PC-3 (cell line): ENCODE data around the gene PEAK3. TPM values are rescaled to one million over a fixed set of nuclear protein-coding genes. Genes with fewer than 3 reads are reported as not detected.

Source experiments
- ATAC-seq: fragments of 200-7000 bp; cut with Tn5 transposase; 2 replicates; pipeline ENCODE4 v1.9.1; 2020; ENCODE audit warnings: mild to moderate bottlenecking, moderate library complexity
- BruUV-seq: library from RNA; stranded (reverse); fragments of 400-500 nt; replicated peaks from 2 replicates; lab custom pipeline; 2021; lab: Mats Ljungman, UMichigan
- CTCF ChIA-PET: fragments of 300-600 bp; sonication (Branson Sonifier 250); formaldehyde crosslinking; loops from one replicate; lab custom pipeline; 2022; ENCODE audit warnings: antibody characterized with exemption; lab: Charles Lee
- POLR2A ChIA-PET: fragments of 300-600 bp; sonication (Branson Sonifier 250); formaldehyde crosslinking; loops from one replicate; lab custom pipeline; 2022; ENCODE audit warnings: antibody characterized with exemption; ENCODE audit not compliant: unreplicated experiment; lab: Charles Lee
- DNase-seq: peaks from one replicate; pipeline ENCODE4 v3.0.0-alpha.2; 2015
- H2AFZ ChIP-seq: fragments of 300-600 bp; sonication (generic); 2 replicates; pipeline ENCODE4 v1.6.0; 2016; ENCODE audit warnings: antibody characterized with exemption, low read length
- H3F3A ChIP-seq: fragments of 300-600 bp; sonication (generic); one replicate; pipeline ENCODE4 v1.6.0; 2017; ENCODE audit warnings: antibody characterized with exemption, low read length, control low read depth, mild to moderate bottlenecking; ENCODE audit not compliant: unreplicated experiment
- H3K27ac ChIP-seq: fragments of 300-600 bp; sonication (generic); 2 replicates; pipeline ENCODE4 v1.5.1; 2016; ENCODE audit warnings: mild to moderate bottlenecking, low read length
- H3K27me3 ChIP-seq: fragments of 300-600 bp; sonication (generic); 2 replicates; pipeline ENCODE4 v1.6.1; 2016; ENCODE audit warnings: low read length, mixed read lengths
- H3K36me3 ChIP-seq: fragments of 300-600 bp; sonication (generic); 2 replicates; pipeline ENCODE4 v1.6.1; 2016; ENCODE audit warnings: low read depth, mixed run types, low read length, mixed read lengths
- H3K4me1 ChIP-seq: fragments of 300-600 bp; sonication (generic); 2 replicates; pipeline ENCODE4 v1.5.1; 2016; ENCODE audit warnings: low read length; ENCODE audit not compliant: insufficient read depth
- H3K4me2 ChIP-seq: fragments of 300-600 bp; sonication (generic); 2 replicates; pipeline ENCODE4 v1.6.0; 2016; ENCODE audit warnings: low read length
- H3K4me3 ChIP-seq: fragments of 300-600 bp; sonication (generic); 2 replicates; pipeline ENCODE4 v1.5.1; 2016; ENCODE audit warnings: mild to moderate bottlenecking, low read length, mixed read lengths
- H3K79me2 ChIP-seq: fragments of 300-600 bp; sonication (generic); 2 replicates; pipeline ENCODE4 v1.6.1; 2017; ENCODE audit warnings: low read length, mixed read lengths
- H3K9ac ChIP-seq: fragments of 300-600 bp; sonication (generic); 2 replicates; pipeline ENCODE4 v1.6.0; 2016; ENCODE audit warnings: mild to moderate bottlenecking, low read length
- H3K9me2 ChIP-seq: fragments of 300-600 bp; sonication (generic); replicated peaks from 2 replicates; pipeline ENCODE4 v1.6.1; 2016; ENCODE audit warnings: mixed run types, low read length, mixed read lengths
- H3K9me3 ChIP-seq: fragments of 300-600 bp; sonication (generic); 2 replicates; pipeline ENCODE4 v1.6.1; 2016; ENCODE audit warnings: low read length, mixed read lengths
- H4K20me1 ChIP-seq: fragments of 300-600 bp; sonication (generic); 2 replicates; pipeline ENCODE4 v1.6.1; 2016; ENCODE audit warnings: low read length, mixed read lengths
- EZH2 ChIP-seq: fragments of 300-600 bp; sonication (generic); IDR thresholded peaks from one replicate; pipeline ENCODE4 v1.6.1; 2017; ENCODE audit warnings: antibody characterized with exemption, mild to moderate bottlenecking, low read length; ENCODE audit not compliant: unreplicated experiment
- EZH2phosphoT487 ChIP-seq: fragments of 300-600 bp; sonication (generic); IDR thresholded peaks from 2 replicates; pipeline ENCODE4 v1.6.1; 2018; ENCODE audit warnings: mild to moderate bottlenecking, antibody characterized with exemption, low read length, borderline replicate concordance
- intact Hi-C: fragments of 100-400 bp; cut with micrococcal nuclease; formaldehyde crosslinking; loops from 2 replicates; pipeline ENCODE4 v1.9.0; 2023
- total RNA-seq: library from RNA; depleted of rRNA; stranded (reverse); fragments of >200 nt; gene quantifications from 2 replicates; pipeline ENCODE4 v1.2.3, GENCODE V29; 2014
- TF ChIP-seq, protein P1 (sequence below): fragments of 300-600 bp; sonication (generic); conservative IDR thresholded peaks from 2 replicates; pipeline ENCODE4 v1.5.1; 2017; ENCODE audit warnings: antibody characterized with exemption, low read depth, mild to moderate bottlenecking, low read length

Gene PEAK3
- total RNA-seq, 1 experiment from 2014 or later: not detected

DNA sequence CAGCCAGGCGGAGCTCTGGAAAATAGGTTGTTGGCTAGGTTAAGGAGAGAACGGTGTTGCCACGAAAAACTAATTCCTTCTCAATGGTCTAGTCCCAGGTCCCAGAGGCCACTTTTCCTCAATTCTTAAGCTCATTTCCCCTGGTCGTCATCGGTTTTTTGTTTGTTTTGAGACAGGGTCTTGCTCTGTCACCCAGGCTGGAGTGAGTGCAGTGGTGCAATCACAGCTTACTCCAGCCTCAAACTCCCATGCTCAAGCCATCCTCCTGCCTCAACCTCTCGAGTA lies 44.2 kb downstream of the PEAK3 start:
- no peak for TF ChIP-seq EZH2phosphoT487
- TF ChIP-seq, protein P1, sequence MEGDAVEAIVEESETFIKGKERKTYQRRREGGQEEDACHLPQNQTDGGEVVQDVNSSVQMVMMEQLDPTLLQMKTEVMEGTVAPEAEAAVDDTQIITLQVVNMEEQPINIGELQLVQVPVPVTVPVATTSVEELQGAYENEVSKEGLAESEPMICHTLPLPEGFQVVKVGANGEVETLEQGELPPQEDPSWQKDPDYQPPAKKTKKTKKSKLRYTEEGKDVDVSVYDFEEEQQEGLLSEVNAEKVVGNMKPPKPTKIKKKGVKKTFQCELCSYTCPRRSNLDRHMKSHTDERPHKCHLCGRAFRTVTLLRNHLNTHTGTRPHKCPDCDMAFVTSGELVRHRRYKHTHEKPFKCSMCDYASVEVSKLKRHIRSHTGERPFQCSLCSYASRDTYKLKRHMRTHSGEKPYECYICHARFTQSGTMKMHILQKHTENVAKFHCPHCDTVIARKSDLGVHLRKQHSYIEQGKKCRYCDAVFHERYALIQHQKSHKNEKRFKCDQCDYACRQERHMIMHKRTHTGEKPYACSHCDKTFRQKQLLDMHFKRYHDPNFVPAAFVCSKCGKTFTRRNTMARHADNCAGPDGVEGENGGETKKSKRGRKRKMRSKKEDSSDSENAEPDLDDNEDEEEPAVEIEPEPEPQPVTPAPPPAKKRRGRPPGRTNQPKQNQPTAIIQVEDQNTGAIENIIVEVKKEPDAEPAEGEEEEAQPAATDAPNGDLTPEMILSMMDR: no peak
- TF ChIP-seq EZH2: no peak
- H3K4me1 ChIP-seq: peaks cover 31% of the 10 kb centered on the region
- H3F3A ChIP-seq: no peaks in the 10 kb centered on the region
- 0 out of 2 replicates have a peak overlapping the region, but pooled peaks have one; percentile 89 for H3K27ac ChIP-seq
- CTCF ChIA-PET: no interaction called here
- peak overlapping the region; percentile 98 for H3K4me3 ChIP-seq
- no TSS peak for BruUV-seq
- H3K79me2 ChIP-seq: peaks cover 94% of the 10 kb centered on the region
- H3K9me2 ChIP-seq: no peaks in the 10 kb centered on the region
- peaks cover 54% of the 10 kb centered on the region for H4K20me1 ChIP-seq
- DNase-seq (no peak), ATAC-seq (no peak)
- peak overlapping the region; percentile 92 for H3K4me2 ChIP-seq
- H3K9me3 ChIP-seq: no peaks in the 10 kb centered on the region
- H3K27me3 ChIP-seq: no peaks in the 10 kb centered on the region
- H2AFZ ChIP-seq: no peak overlapping the region
- POLR2A ChIA-PET: interaction anchor here (0.6 kb wide), 1 partner anchor 782 kb away, joined by 3 read pairs; no protein-coding TSS in a partner anchor
- intact Hi-C loops: loop anchor here (5.0 to 10.0 kb wide), 2 partner anchors 71 to 77 kb away; no protein-coding TSS in a partner anchor
- H3K9ac ChIP-seq: peak overlapping the region; percentile 99
- H3K36me3 ChIP-seq: 0 out of 2 replicates have a peak, but pooled peaks cover 5% of the 10 kb centered on the region

DNA sequence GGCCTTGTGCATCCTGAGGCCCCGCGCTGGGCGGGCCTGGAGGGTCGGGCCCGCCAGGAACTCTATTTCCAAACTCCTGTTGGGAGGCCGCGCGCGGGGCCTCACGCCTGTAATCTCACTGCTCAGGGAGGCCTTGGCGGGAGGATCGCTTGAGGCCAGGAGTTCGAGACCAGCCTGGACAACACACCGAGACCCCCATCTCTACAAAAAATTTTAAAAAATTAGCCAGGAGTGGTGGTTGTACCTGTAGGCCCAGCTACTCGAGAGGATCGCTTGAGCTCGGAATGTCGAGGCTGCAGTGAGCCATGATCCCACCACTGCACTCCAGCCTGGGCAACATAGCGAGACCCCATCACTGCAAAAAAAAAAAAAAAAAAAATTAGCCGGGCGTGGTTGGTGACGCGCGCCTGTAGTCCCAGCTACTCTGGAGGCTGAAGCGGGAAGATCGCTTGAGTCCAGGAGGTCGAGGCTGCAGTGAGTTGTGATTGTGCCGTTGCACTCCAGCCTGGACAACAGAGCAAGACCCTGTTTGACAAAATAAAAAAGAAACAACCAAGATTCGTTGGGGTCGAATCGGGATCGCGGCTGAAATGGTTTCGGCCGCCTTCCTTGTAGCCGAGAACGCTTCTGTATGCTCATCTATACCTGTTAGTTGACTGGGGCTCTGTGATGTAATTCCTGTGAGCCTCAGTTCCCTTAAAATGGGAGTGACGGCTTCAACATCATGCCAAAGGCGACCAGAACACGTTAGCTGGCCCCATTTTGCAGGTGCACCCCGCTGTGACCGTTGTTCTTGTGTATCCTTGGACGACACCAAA lies 44.7 kb downstream of the PEAK3 start:
- Histone ChIP-seq H4K20me1 (peaks cover 49% of the 10 kb centered on the region), H2AFZ (peak overlapping the region; percentile 85; the same call in 1 of the 2 replicates), H3K4me1 (peaks cover 31% of the 10 kb centered on the region), H3F3A (no peaks in the 10 kb centered on the region), H3K79me2 (peaks cover 89% of the 10 kb centered on the region), H3K27ac (peak overlapping the region; percentile 89), H3K4me3 (peak overlapping the region; percentile 98), H3K9me2 (no peaks in the 10 kb centered on the region), H3K4me2 (peak overlapping the region; percentile 92), H3K9me3 (no peaks in the 10 kb centered on the region), H3K27me3 (no peaks in the 10 kb centered on the region), H3K9ac (peak overlapping the region; percentile 99), H3K36me3 (0 out of 2 replicates have a peak, but pooled peaks cover 5% of the 10 kb centered on the region)
- POLR2A ChIA-PET: interaction anchor here (0.6 kb wide), 1 partner anchor 783 kb away, joined by 3 read pairs; no protein-coding TSS in a partner anchor
- TF ChIP-seq, protein P1: no peak
- no peak for TF ChIP-seq EZH2
- TF ChIP-seq EZH2phosphoT487: no peak
- DNase-seq: no peak
- intact Hi-C loops: loop anchor here (5.0 to 10.0 kb wide), 2 partner anchors 70 to 78 kb away; no protein-coding TSS in a partner anchor
- TSS peak; percentile 44 for BruUV-seq
- ATAC-seq: peak; percentile 14; the same call in 1 of the 2 replicates
- CTCF ChIA-PET: no interaction called here
